HG03097 (cell line): Measurements from ENCODE around the gene MALAT1.
A peak's percentile ranks its signal among the peaks of the same experiment; 100 is the strongest.
"Not testable (repeated sequence)": the region's sequence is repeated elsewhere in the genome, so short reads cannot be mapped to it uniquely, and the experiment has no call there.

Experiments used
- ATAC-seq: cut with Tn5 transposase; IDR thresholded peaks from one replicate; pipeline ENCODE4 v1.9.1; 2021; ENCODE audit not compliant: unreplicated experiment, low FRiP score

MALAT1 gene

GRCh38 chr11:65498977-65499712 is at the start of gene MALAT1:
TSS of gene MALAT1 (plus strand) at chr11:65499045.
- no peak for ATAC-seq

GRCh38 chr11:65451301-65451700 is 47.5 kb upstream of the MALAT1 start:
- not testable (repeated sequence) for ATAC-seq

- not testable (repeated sequence) for ATAC-seq
Measured at GRCh38 chr11:65452259-65452658, 46.6 kb upstream of the MALAT1 start.

- no peak for ATAC-seq
Measured at GRCh38 chr11:65452806-65453490, 45.9 kb upstream of the MALAT1 start.

GRCh38 chr11:65454311-65454695 is 44.5 kb upstream of the MALAT1 start:
- no peak for ATAC-seq

- ATAC-seq = peak; percentile 87
Measured at GRCh38 chr11:65454696-65455456, 44.0 kb upstream of the MALAT1 start.

- no peak for ATAC-seq
Measured at GRCh38 chr11:65456418-65456817, 42.4 kb upstream of the MALAT1 start.

GRCh38 chr11:65459552-65459951 is 39.3 kb upstream of the MALAT1 start:
- ATAC-seq = no peak

- not testable (repeated sequence) for ATAC-seq
Measured at GRCh38 chr11:65465471-65465870, 33.4 kb upstream of the MALAT1 start.

- ATAC-seq = not testable (repeated sequence)
Measured at GRCh38 chr11:65467306-65467705, 31.5 kb upstream of the MALAT1 start.

- ATAC-seq = no peak
Measured at GRCh38 chr11:65468874-65469333, 29.9 kb upstream of the MALAT1 start.

GRCh38 chr11:65470433-65471049 is 28.3 kb upstream of the MALAT1 start:
- ATAC-seq = no peak

GRCh38 chr11:65471447-65471891 is 27.4 kb upstream of the MALAT1 start:
- ATAC-seq = no peak

- not testable (repeated sequence) for ATAC-seq
Measured at GRCh38 chr11:65472588-65473277, 26.1 kb upstream of the MALAT1 start.

GRCh38 chr11:65473278-65473860 is 25.5 kb upstream of the MALAT1 start:
- no peak for ATAC-seq

GRCh38 chr11:65474864-65475263 is 24.0 kb upstream of the MALAT1 start:
- ATAC-seq = no peak

GRCh38 chr11:65476632-65477148 is 22.2 kb upstream of the MALAT1 start:
- no peak for ATAC-seq

- ATAC-seq = peak; percentile 80
Measured at GRCh38 chr11:65477149-65477965, 21.5 kb upstream of the MALAT1 start.
